Colonic mucosa (tissue), 4 donors: ENCODE data around the gene STK38L. TPM values are rescaled to one million over a fixed set of nuclear protein-coding genes. Genes with fewer than 3 reads are reported as not detected.

ENCODE experiments used
- DNase-seq: peaks from one replicate; pipeline ENCODE4 v3.0.0-alpha.2; 2020
- H3K27ac ChIP-seq: fragments of 200-600 bp; one replicate; pipeline ENCODE4 v1.8.0; 2021
- H3K27me3 ChIP-seq: fragments of 200-600 bp; one replicate; pipeline ENCODE4 v1.8.0; 2021
- H3K36me3 ChIP-seq: fragments of 200-600 bp; one replicate; pipeline ENCODE4 v1.8.0; 2021
- H3K4me1 ChIP-seq: fragments of 200-600 bp; one replicate; pipeline ENCODE4 v1.8.0; 2021; ENCODE audit warnings: mild to moderate bottlenecking
- H3K4me3 ChIP-seq: fragments of 200-600 bp; one replicate; pipeline ENCODE4 v1.8.0; 2021
- H3K9ac ChIP-seq, 2 donors: one replicate each; pipeline ENCODE4 v1.7.0; 2013; ENCODE audit warnings: control low read depth in 2 of 2, low read depth in 2 of 2, low read length in 2 of 2
- H3K9me3 ChIP-seq: fragments of 200-600 bp; one replicate; pipeline ENCODE4 v1.8.0; 2021
- CTCF ChIP-seq: fragments of 200-600 bp; IDR thresholded peaks from one replicate; pipeline ENCODE4 v1.8.0; 2022; ENCODE audit warnings: antibody characterized with exemption, mild to moderate bottlenecking
- intact Hi-C: fragments of 100-400 bp; cut with DNase I; formaldehyde crosslinking; loops from one replicate; pipeline ENCODE4 v1.14.1; 2022
- total RNA-seq, 2 donors: library from RNA; stranded (reverse); fragmentation: NEBNext Ultra II Directional in 1 of 2; extraction: Animal tissue kit (Norgen Biotek cat#: 25700) in 1 of 2; gene quantifications; one replicate each; pipeline ENCODE4 v1.2.1, GENCODE V29; 2021
- donor health status: healthy.
- donor health status: DM: no; HTN: no; CAD: no.
- donor health status: DM: no; HTN: no; CAD: no.

STK38L gene
- total RNA-seq, 2 donors from 2014 or later = 41.9 to 76.6 TPM

GRCh38 chr12:27257104-27257843, 13.2 kb downstream of the STK38L start:
- Histone ChIP-seq H3K9me3 (no peaks in the 10 kb centered on the region), H3K27me3 (no peaks in the 10 kb centered on the region), H3K4me1 (peaks cover 9% of the 10 kb centered on the region), H3K36me3 (no peaks in the 10 kb centered on the region), H3K27ac (no peak overlapping the region), H3K9ac (no peak overlapping the region), H3K4me3 (no peak overlapping the region)
- intact Hi-C loops = no loop called here
- no peak for TF ChIP-seq CTCF
- no peak for DNase-seq

- intact Hi-C loops = no loop called here
- Histone ChIP-seq H3K9me3 (no peaks in the 10 kb centered on the region), H3K9ac (no peak overlapping the region), H3K4me3 (no peak overlapping the region), H3K4me1 (no peaks in the 10 kb centered on the region), H3K36me3 (no peaks in the 10 kb centered on the region), H3K27me3 (no peaks in the 10 kb centered on the region), H3K27ac (peak overlapping the region; percentile 50)
- DNase-seq = no peak
- TF ChIP-seq CTCF = no peak
These were observed 16.7 kb downstream of the STK38L start for GRCh38 chr12:27260746-27261145.

GRCh38 chr12:27261866-27262265, 17.8 kb downstream of the STK38L start:
- intact Hi-C loops = no loop called here
- H3K4me1 ChIP-seq = no peaks in the 10 kb centered on the region
- H3K27ac ChIP-seq = no peak overlapping the region

GRCh38 chr12:27270148-27270547, 26.1 kb downstream of the STK38L start:
- no peak overlapping the region for H3K4me3 ChIP-seq
- no peak for TF ChIP-seq CTCF
- intact Hi-C loops = no loop called here
- no peak for DNase-seq
- peaks cover 18% of the 10 kb centered on the region for H3K4me1 ChIP-seq
- H3K36me3 ChIP-seq = no peaks in the 10 kb centered on the region
- no peak overlapping the region for H3K9ac ChIP-seq
- H3K27ac ChIP-seq = no peak overlapping the region
- no peaks in the 10 kb centered on the region for H3K27me3 ChIP-seq
- no peaks in the 10 kb centered on the region for H3K9me3 ChIP-seq

More at GRCh38 chr12:27261866-27262265, 17.8 kb downstream of the STK38L start:
- no peak for TF ChIP-seq CTCF
- no peak for DNase-seq
- H3K9me3 ChIP-seq = no peaks in the 10 kb centered on the region
- H3K27me3 ChIP-seq = no peaks in the 10 kb centered on the region
- no peaks in the 10 kb centered on the region for H3K36me3 ChIP-seq
- H3K9ac ChIP-seq = no peak overlapping the region
- no peak overlapping the region for H3K4me3 ChIP-seq

- DNase-seq = no peak
- H3K9me3 ChIP-seq = no peaks in the 10 kb centered on the region
- TF ChIP-seq CTCF = no peak
- intact Hi-C loops = no loop called here
- no peak overlapping the region for H3K4me3 ChIP-seq
- no peaks in the 10 kb centered on the region for H3K36me3 ChIP-seq
- peaks cover 18% of the 10 kb centered on the region for H3K4me1 ChIP-seq
- peak overlapping the region; percentile 73 for H3K27ac ChIP-seq
- no peaks in the 10 kb centered on the region for H3K27me3 ChIP-seq
- no peak overlapping the region for H3K9ac ChIP-seq
These were observed 27.1 kb downstream of the STK38L start for GRCh38 chr12:27271206-27271605.
